HTERT RPE-1 (cell line): Measurements from ENCODE around the gene TGFB1.
"Not testable (repeated sequence)": the region's sequence is repeated elsewhere in the genome, so short reads cannot be mapped to it uniquely, and the experiment has no call there.

Source experiments
- in situ Hi-C: fragments of 300-500 bp; cut with MboI; formaldehyde crosslinking; loops from 4 replicates; pipeline ENCODE4 v1.14.3; 2020; ENCODE audit warnings: low sequenced_read_pairs

TGFB1 gene

GRCh38 chr19:41304706-41305483 is 48.8 kb downstream of the TGFB1 start:
- in situ Hi-C loops: no loop called here

GRCh38 chr19:41303954-41304353 is 49.8 kb downstream of the TGFB1 start:
- in situ Hi-C loops: no loop called here

GRCh38 chr19:41302624-41303351 is 50.9 kb downstream of the TGFB1 start:
- in situ Hi-C loops: no loop called here

- in situ Hi-C loops: no loop called here
These were observed 53.2 kb downstream of the TGFB1 start for GRCh38 chr19:41300555-41300954.

GRCh38 chr19:41299755-41300089 is 54.0 kb downstream of the TGFB1 start:
- in situ Hi-C loops: no loop called here

GRCh38 chr19:41299046-41299754 is 54.5 kb downstream of the TGFB1 start:
- in situ Hi-C loops: no loop called here

GRCh38 chr19:41298348-41298964 is 55.3 kb downstream of the TGFB1 start:
- in situ Hi-C loops: no loop called here

GRCh38 chr19:41297628-41298347 is 55.9 kb downstream of the TGFB1 start:
- in situ Hi-C loops: no loop called here

GRCh38 chr19:41296433-41296871 is 57.3 kb downstream of the TGFB1 start:
- in situ Hi-C loops: no loop called here

- in situ Hi-C loops: no loop called here
These were observed 58.2 kb downstream of the TGFB1 start for GRCh38 chr19:41295499-41295898.

GRCh38 chr19:41294393-41294792 is 59.3 kb downstream of the TGFB1 start:
- in situ Hi-C loops: no loop called here

GRCh38 chr19:41289814-41290213 is 63.9 kb downstream of the TGFB1 start:
- in situ Hi-C loops: not testable (repeated sequence)

GRCh38 chr19:41288673-41289530 is 64.8 kb downstream of the TGFB1 start:
- in situ Hi-C loops: no loop called here
